OCI-LY7 (cell line): ENCODE measurements around the gene CD6. TPM values are rescaled to one million over a fixed set of nuclear protein-coding genes. Genes with fewer than 3 reads are reported as not detected.
A peak's percentile ranks its signal among the peaks of the same experiment; 100 is the strongest.
"Not testable (repeated sequence)": the region's sequence is repeated elsewhere in the genome, so short reads cannot be mapped to it uniquely, and the experiment has no call there.

Experiments used
- BruUV-seq: library from RNA; stranded (reverse); fragments of 400-500 nt; replicated peaks from 2 replicates; lab custom pipeline; 2021; lab: Mats Ljungman, UMichigan
- CTCF ChIA-PET: fragments of 300-600 bp; sonication (Branson Sonifier 250); formaldehyde crosslinking; loops from one replicate; lab custom pipeline; 2022; ENCODE audit warnings: antibody characterized with exemption; ENCODE audit not compliant: unreplicated experiment; lab: Charles Lee
- POLR2A ChIA-PET: fragments of 300-600 bp; sonication (Branson Sonifier 250); formaldehyde crosslinking; loops from one replicate; lab custom pipeline; 2022; ENCODE audit warnings: antibody characterized with exemption; lab: Charles Lee
- DNase-seq: peaks from one replicate; pipeline ENCODE4 v3.0.0-alpha.2; 2015; ENCODE audit warnings: low spot score
- H2AFZ ChIP-seq: fragments of 200-600 bp; sonication (generic), shearing (Covaris generic); 2 replicates; pipeline ENCODE4 v1.6.1; 2014; ENCODE audit warnings: mild to moderate bottlenecking, antibody characterized with exemption, low read length, moderate library complexity
- H3K27ac ChIP-seq: fragments of 200-600 bp; sonication (generic); 2 replicates; pipeline ENCODE4 v1.5.1; 2014; ENCODE audit warnings: mixed run types, low read depth, mild to moderate bottlenecking, moderate library complexity, low read length, inconsistent platforms; ENCODE audit not compliant: poor library complexity, severe bottlenecking
- H3K36me3 ChIP-seq: fragments of 200-600 bp; sonication (generic); 2 replicates; pipeline ENCODE4 v1.6.1; 2014; ENCODE audit warnings: mild to moderate bottlenecking, antibody characterized with exemption, low read length, moderate library complexity, mixed read lengths; ENCODE audit not compliant: insufficient read depth
- H3K4me1 ChIP-seq: fragments of 200-600 bp; sonication (generic); 2 replicates; pipeline ENCODE4 v1.5.1; 2014; ENCODE audit warnings: mild to moderate bottlenecking, low read length; ENCODE audit not compliant: insufficient read depth, poor library complexity, severe bottlenecking
- H3K4me2 ChIP-seq: fragments of 200-600 bp; sonication (generic); 2 replicates; pipeline ENCODE4 v1.6.1; 2014; ENCODE audit warnings: mild to moderate bottlenecking, low read length
- H3K4me3 ChIP-seq: fragments of 200-600 bp; sonication (generic); 2 replicates; pipeline ENCODE4 v1.5.1; 2014; ENCODE audit warnings: mild to moderate bottlenecking, low read depth, low read length; ENCODE audit not compliant: poor library complexity, severe bottlenecking
- H3K79me2 ChIP-seq: fragments of 200-600 bp; sonication (generic); 2 replicates; pipeline ENCODE4 v1.6.1; 2016; ENCODE audit warnings: low read depth, mild to moderate bottlenecking, low read length, moderate library complexity, mixed read lengths; ENCODE audit not compliant: insufficient read depth
- H3K9me2 ChIP-seq: fragments of 200-600 bp; sonication (generic); 2 replicates; pipeline ENCODE4 v1.6.1; 2016; ENCODE audit warnings: mild to moderate bottlenecking, low read length, mixed read lengths; ENCODE audit not compliant: insufficient read depth
- H3K9me3 ChIP-seq: fragments of 200-600 bp; sonication (generic); 2 replicates; pipeline ENCODE4 v1.6.1; 2014; ENCODE audit warnings: mild to moderate bottlenecking, mixed run types, low read length, mixed read lengths
- H4K20me1 ChIP-seq: fragments of 200-600 bp; sonication (generic); 2 replicates; pipeline ENCODE4 v1.6.1; 2014; ENCODE audit warnings: mild to moderate bottlenecking, antibody characterized with exemption, low read length, moderate library complexity, mixed read lengths; ENCODE audit not compliant: insufficient read depth
- CTCF ChIP-seq: fragments of 200-600 bp; sonication (generic); conservative IDR thresholded peaks from 2 replicates; pipeline ENCODE4 v1.5.1; 2014; ENCODE audit warnings: mild to moderate bottlenecking, antibody characterized with exemption, low read length, moderate library complexity, mixed read lengths
- EZH2phosphoT487 ChIP-seq: fragments of 200-600 bp; sonication (generic); IDR thresholded peaks from 2 replicates; pipeline ENCODE4 v1.6.1; 2018; ENCODE audit warnings: low read depth, borderline replicate concordance, mild to moderate bottlenecking, mixed run types, antibody characterized with exemption, low read length, moderate library complexity, mixed read lengths
- intact Hi-C: fragments of 100-400 bp; cut with micrococcal nuclease; formaldehyde crosslinking; loops from one replicate; pipeline ENCODE4 v1.10.0; 2022; ENCODE audit not compliant: unreplicated experiment
- total RNA-seq, 2 experiments: library from RNA; depleted of rRNA in 1 of 2; stranded (reverse); fragments of >200 nt in 1 of 2; shearing (Covaris generic) in 1 of 2; gene quantifications; 2 replicates each; pipeline ENCODE4 v1.2.3, GENCODE V29; 2014 to 2022

Gene CD6
- total RNA-seq, 2 experiments from 2014 or later: not detected

DNA sequence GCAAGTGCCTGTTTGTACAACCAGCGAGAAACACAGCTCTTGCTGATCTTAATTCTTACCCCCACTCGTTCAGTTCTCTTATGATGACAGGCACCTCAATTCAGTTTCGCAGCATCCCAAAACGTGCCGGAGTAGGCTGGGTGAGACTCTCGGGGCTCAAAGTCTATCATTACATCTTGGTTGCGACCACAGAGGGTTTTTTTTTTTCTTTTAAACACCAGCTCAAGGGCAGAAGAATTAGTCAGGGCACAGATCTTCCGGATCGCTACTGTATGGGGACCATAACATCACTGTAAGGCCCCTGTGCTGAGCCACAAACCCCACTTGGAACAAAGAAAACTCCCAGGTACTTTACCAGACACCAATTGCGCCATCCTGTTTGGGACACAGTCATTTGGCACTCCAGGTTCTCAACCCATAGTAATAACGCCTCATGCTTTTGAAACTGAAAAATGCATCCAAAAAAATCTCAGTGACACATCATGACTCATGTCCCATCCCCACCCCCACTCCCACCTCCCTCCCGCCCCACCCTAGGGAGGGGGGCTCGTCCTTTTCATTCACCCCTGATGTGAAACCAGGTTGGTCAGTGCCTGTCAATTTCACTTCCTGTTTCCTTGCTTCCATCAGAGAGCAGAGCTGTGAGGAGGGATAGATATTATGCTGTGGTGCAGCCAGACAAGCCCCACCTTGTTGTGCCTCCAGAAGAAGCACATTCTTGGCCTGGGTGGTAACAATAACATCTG lies 89.8 kb downstream of the CD6 start:
- Histone ChIP-seq H3K4me1 (peaks cover 17% of the 10 kb centered on the region), H3K9me2 (no peaks in the 10 kb centered on the region), H2AFZ (peak overlapping the region; percentile 89), H3K4me3 (peak overlapping the region; percentile 35), H3K27ac (peak overlapping the region; percentile 25), H4K20me1 (no peaks in the 10 kb centered on the region), H3K36me3 (no peaks in the 10 kb centered on the region), H3K9me3 (no peaks in the 10 kb centered on the region), H3K4me2 (peak overlapping the region; percentile 67), H3K79me2 (no peaks in the 10 kb centered on the region)
- ChIA-PET POLR2A (interaction anchor here (0.7 to 2.0 kb wide), 2 partner anchors 10 to 26 kb away, joined by 5 to 10 read pairs; no protein-coding TSS in a partner anchor), CTCF (interaction anchor here (1.0 to 1.2 kb wide), 2 partner anchors 10 to 19 kb away, joined by 3 read pairs; no protein-coding TSS in a partner anchor)
- TF ChIP-seq EZH2phosphoT487: no peak
- intact Hi-C loops: no loop called here
- no TSS peak for BruUV-seq
- DNase-seq: peak; percentile 75

DNA sequence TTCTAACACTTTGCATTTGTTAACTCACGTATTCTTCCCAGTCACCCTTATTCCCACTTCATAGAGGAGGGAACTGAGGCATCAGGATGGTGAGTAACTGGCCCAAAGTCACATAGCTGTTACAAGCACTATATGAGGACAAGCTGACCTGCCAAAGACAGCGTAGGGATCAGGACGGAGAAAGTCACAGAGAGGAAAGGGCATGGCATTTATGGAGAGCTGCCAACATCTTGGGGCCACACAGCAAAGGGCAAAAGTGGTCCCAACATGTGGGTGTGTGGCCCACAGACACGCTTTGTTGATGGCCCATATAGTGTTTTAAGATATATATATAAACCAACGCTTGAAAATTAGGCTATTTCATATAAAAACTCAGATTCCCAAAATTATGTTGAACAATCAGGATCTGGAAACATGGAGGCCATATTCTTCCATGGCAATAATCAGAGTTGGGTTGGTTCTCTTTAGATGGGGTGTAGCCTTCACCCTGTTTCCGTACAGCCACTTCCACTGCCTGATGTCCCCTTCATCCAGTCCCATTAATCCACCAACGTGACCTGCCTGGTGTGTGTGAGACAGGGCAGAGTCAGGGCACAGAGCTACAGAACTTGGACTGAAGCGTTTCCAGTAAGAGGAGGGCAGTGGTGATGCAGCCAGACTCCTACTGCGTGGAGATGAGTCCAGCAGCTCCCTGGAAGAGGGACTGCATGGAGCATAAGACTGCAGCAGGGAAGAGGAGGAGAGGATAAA lies 90.9 kb downstream of the CD6 start:
- Histone ChIP-seq H3K36me3 (no peaks in the 10 kb centered on the region), H3K4me1 (peaks cover 17% of the 10 kb centered on the region), H4K20me1 (no peaks in the 10 kb centered on the region), H3K9me3 (no peaks in the 10 kb centered on the region), H3K4me2 (no peak overlapping the region), H3K4me3 (no peak overlapping the region), H3K79me2 (no peaks in the 10 kb centered on the region), H3K27ac (no peak overlapping the region), H2AFZ (no peak overlapping the region), H3K9me2 (no peaks in the 10 kb centered on the region)
- TF ChIP-seq EZH2phosphoT487 (no peak), CTCF (no peak)
- DNase-seq: no peak
- POLR2A ChIA-PET: no interaction called here
- BruUV-seq: no TSS peak
- CTCF ChIA-PET: no interaction called here
- intact Hi-C loops: no loop called here

- intact Hi-C loops, H3K79me2 ChIP-seq, H3K36me3 ChIP-seq, H3K4me3 ChIP-seq, H3K4me2 ChIP-seq, DNase-seq, H3K9me3 ChIP-seq, H3K9me2 ChIP-seq, CTCF ChIA-PET, H2AFZ ChIP-seq, H3K27ac ChIP-seq, BruUV-seq, H4K20me1 ChIP-seq: not testable (repeated sequence)
- H3K4me1 ChIP-seq: peaks cover 20% of the 10 kb centered on the region
- POLR2A ChIA-PET: interaction anchor here (0.7 to 1.4 kb wide), 2 partner anchors 15 to 25 kb away, joined by 5 to 8 read pairs; no protein-coding TSS in a partner anchor
Observed at GRCh38 chr11:61065236-61065635, 93.8 kb downstream of the CD6 start.
